ENCODE results near the gene JARID2. TPM values are rescaled to one million over a fixed set of nuclear protein-coding genes. Genes with fewer than 3 reads are reported as not detected.

Gene JARID2
- total and polyA plus RNA-seq, 9 of the 15 experiments (the other 6 are each of a cell fraction or from before 2014, with no cell fraction given), result 5.0 to 29.0 (median 15.6) TPM

DNA sequence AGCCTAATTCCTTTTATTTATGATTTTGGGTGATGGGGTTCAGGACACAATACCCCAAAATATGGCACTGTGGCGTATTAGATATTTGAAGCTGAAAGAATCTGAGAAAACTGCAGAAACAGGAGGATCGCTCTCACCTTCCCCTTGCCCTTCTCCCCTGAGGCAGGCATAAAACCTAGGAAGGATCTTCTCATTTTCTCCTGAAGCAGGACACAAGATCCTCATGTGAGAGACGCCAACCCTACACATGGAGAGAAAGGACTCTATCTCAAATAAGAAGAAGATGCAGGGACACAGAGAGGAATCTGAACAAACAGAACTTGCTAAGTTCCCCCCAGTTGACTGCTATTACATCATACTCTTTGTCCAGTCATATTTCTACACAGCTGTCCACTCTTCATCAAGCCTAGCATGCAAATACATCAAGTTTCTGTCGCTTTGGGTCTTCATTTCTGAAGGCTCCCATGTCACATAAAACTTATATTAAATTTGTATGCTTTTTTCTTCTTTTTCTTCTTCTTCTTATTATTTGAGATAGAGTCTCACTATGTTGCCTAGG, 307.9 kb downstream of the JARID2 start (continued):
- TF ChIP-seq, protein P1, sequence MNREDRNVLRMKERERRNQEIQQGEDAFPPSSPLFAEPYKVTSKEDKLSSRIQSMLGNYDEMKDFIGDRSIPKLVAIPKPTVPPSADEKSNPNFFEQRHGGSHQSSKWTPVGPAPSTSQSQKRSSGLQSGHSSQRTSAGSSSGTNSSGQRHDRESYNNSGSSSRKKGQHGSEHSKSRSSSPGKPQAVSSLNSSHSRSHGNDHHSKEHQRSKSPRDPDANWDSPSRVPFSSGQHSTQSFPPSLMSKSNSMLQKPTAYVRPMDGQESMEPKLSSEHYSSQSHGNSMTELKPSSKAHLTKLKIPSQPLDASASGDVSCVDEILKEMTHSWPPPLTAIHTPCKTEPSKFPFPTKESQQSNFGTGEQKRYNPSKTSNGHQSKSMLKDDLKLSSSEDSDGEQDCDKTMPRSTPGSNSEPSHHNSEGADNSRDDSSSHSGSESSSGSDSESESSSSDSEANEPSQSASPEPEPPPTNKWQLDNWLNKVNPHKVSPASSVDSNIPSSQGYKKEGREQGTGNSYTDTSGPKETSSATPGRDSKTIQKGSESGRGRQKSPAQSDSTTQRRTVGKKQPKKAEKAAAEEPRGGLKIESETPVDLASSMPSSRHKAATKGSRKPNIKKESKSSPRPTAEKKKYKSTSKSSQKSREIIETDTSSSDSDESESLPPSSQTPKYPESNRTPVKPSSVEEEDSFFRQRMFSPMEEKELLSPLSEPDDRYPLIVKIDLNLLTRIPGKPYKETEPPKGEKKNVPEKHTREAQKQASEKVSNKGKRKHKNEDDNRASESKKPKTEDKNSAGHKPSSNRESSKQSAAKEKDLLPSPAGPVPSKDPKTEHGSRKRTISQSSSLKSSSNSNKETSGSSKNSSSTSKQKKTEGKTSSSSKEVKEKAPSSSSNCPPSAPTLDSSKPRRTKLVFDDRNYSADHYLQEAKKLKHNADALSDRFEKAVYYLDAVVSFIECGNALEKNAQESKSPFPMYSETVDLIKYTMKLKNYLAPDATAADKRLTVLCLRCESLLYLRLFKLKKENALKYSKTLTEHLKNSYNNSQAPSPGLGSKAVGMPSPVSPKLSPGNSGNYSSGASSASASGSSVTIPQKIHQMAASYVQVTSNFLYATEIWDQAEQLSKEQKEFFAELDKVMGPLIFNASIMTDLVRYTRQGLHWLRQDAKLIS (CRISPR knock-in tag; IDR thresholded peaks at IDR 0.05), result no peak
- TF ChIP-seq SIRT6 (IDR thresholded peaks at IDR 0.05; ENCODE audit: low read depth, low read length) (no peak), ZNF780A (CRISPR knock-in tag; IDR thresholded peaks at IDR 0.05) (no peak), XRCC5 (IDR thresholded peaks at IDR 0.05; ENCODE audit: low read depth, low read length) (no peak), CEBPG (CRISPR knock-in tag; IDR thresholded peaks at IDR 0.05) (peak; percentile 89), CEBPG (tag; conservative IDR thresholded peaks at IDR 0.05 in 1 of 2, IDR thresholded peaks at IDR 0.05 in 1 of 2) (peak; percentile 92 to 97), PRMT5 (CRISPR knock-in tag; IDR thresholded peaks at IDR 0.05) (no peak), NONO (IDR thresholded peaks at IDR 0.05; ENCODE audit: low read depth in 2 of 2, low read length in 1 of 2) (no peak), ZC3H4 (CRISPR knock-in tag; IDR thresholded peaks at IDR 0.05; ENCODE audit: borderline replicate concordance) (no peak), ZNF75A (CRISPR knock-in tag; IDR thresholded peaks at IDR 0.05) (no peak), MAFG (tag; conservative IDR thresholded peaks at IDR 0.05) (no peak), SRSF3 (IDR thresholded peaks at IDR 0.05; ENCODE audit: insufficient read depth, low read length) (no peak), ASH1L (IDR thresholded peaks at IDR 0.05; ENCODE audit: borderline replicate concordance, low read depth, partially characterized antibody) (no peak), MAZ (CRISPR knock-in tag; conservative IDR thresholded peaks at IDR 0.05 in 1 of 2, IDR thresholded peaks at IDR 0.05 in 1 of 2) (no peak), FOXM1 (IDR thresholded peaks at IDR 0.05; ENCODE audit: low read depth) (no peak), FOXM1 (CRISPR knock-in tag; IDR thresholded peaks at IDR 0.05; ENCODE audit: low read depth) (no peak), SLC30A9 (CRISPR knock-in tag; IDR thresholded peaks at IDR 0.05) (no peak), STAG1 (CRISPR knock-in tag; IDR thresholded peaks at IDR 0.05; ENCODE audit: borderline replicate concordance) (no peak), NFIC (IDR thresholded peaks at IDR 0.05) (no peak), HOMEZ (CRISPR knock-in tag; IDR thresholded peaks at IDR 0.05) (no peak), MECOM (CRISPR knock-in tag; IDR thresholded peaks at IDR 0.05) (peak; percentile 72; the same call in 1 of the 2 replicates), SIN3A (IDR thresholded peaks at IDR 0.05; ENCODE audit: borderline replicate concordance in 2 of 2, control insufficient read depth in 1 of 2, low read depth in 2 of 2, low read length in 2 of 2) (no peak), SNRNP70 (optimal IDR thresholded peaks at IDR 0.05; ENCODE audit: low read depth, low read length) (no peak), ARID1B (IDR thresholded peaks at IDR 0.05) (peak; percentile 36; the same call in 1 of the 2 replicates), ZNF354B (CRISPR knock-in tag; IDR thresholded peaks at IDR 0.05) (no peak), NFYB (IDR thresholded peaks at IDR 0.05; ENCODE audit: extremely low read depth, insufficient read length) (no peak)

Measured in K562 (cell line).